K562 (cell line): ENCODE measurements around the gene GALE. TPM values are rescaled to one million over a fixed set of nuclear protein-coding genes. Genes with fewer than 3 reads are reported as not detected.
A peak's percentile ranks its signal among the peaks of the same experiment; 100 is the strongest.

Source experiments
- EP400 ChIP-seq: fragments of 450-650 bp; IDR thresholded peaks from 2 replicates; pipeline ENCODE4 v1.6.1; 2017; ENCODE audit warnings: antibody characterized with exemption, mild to moderate bottlenecking, moderate library complexity
- JUNB ChIP-seq: fragments of 450-650 bp; formaldehyde crosslinking; conservative IDR thresholded peaks from 2 replicates; pipeline ENCODE4 v1.4.0; 2020; ENCODE audit warnings: mild to moderate bottlenecking
- LCOR ChIP-seq: sonication (generic); formaldehyde crosslinking; IDR thresholded peaks from 2 replicates; pipeline ENCODE4 v1.8.0; 2022; ENCODE audit warnings: mild to moderate bottlenecking, missing genetic modification reagents
- SUPT5H ChIP-seq: fragments of 450-650 bp; IDR thresholded peaks from 2 replicates; pipeline ENCODE4 v1.6.1; 2016
- ZNF24 ChIP-seq: fragments of 450-650 bp; IDR thresholded peaks from 2 replicates; pipeline ENCODE4 v1.6.1; 2016
- ZNF766 ChIP-seq: fragments of 200-800 bp; sonication (Bioruptor generic); conservative IDR thresholded peaks from 2 replicates; pipeline ENCODE4 v1.6.1; 2016; ENCODE audit warnings: missing genetic modification characterization, missing compliant biosample characterization
- polyA plus RNA-seq, 8 experiments: library from polyadenylated mRNA; depleted of rRNA in 4 of 8; stranded (reverse) in 5 of 8; unstranded in 3 of 8; fragments of >200 nt; fragmentation: Nextera tagmentation in 2 of 8; fragmentation: Illumina TruSeq in 1 of 8; extraction: Ambion mirVana in 2 of 8; extraction: Trizol in 1 of 8; gene quantifications; 2 replicates each; pipeline versions ENCODE4 v1.2.1 to v1.2.3, GENCODE V29; 2011 to 2014; ENCODE audit warnings: inconsistent platforms in 1 of 8, missing spikeins in 1 of 8
- total RNA-seq, 7 experiments: library from RNA; depleted of rRNA in 6 of 7; stranded (reverse); fragments of >200 nt in 6 of 7; fragmentation: Illumina TruSeq in 2 of 7; extraction: Trizol in 2 of 7; gene quantifications; 2 replicates each; pipeline versions ENCODE4 v1.2.1 to v1.2.3, GENCODE V29; 2011 to 2021; ENCODE audit warnings: low replicate concordance in 1 of 7
- TF ChIP-seq, protein P1 (sequence below), 2 experiments: fragments of 450-650 bp in 1 of 2; sonication (generic) in 1 of 2; formaldehyde crosslinking in 1 of 2; IDR thresholded peaks; 2 replicates each; pipeline versions ENCODE4 v1.7.1 to v1.9.0; 2016 to 2022; ENCODE audit warnings: inconsistent platforms in 1 of 2, mild to moderate bottlenecking in 1 of 2, missing genetic modification reagents in 1 of 2
- TF ChIP-seq, protein P2 (sequence below): fragments of 250-450 bp; sonication (Bioruptor Pico); IDR thresholded peaks from 2 replicates; pipeline ENCODE4 v1.8.0; 2022; ENCODE audit warnings: inconsistent platforms
- TF ChIP-seq, protein P3 (sequence below): sonication (generic); formaldehyde crosslinking; IDR thresholded peaks from 2 replicates; pipeline ENCODE4 v1.9.0; 2022; ENCODE audit warnings: mild to moderate bottlenecking, missing genetic modification reagents
- TF ChIP-seq, protein P4 (sequence below), 2 experiments: fragments of 450-650 bp in 1 of 2; sonication (generic) in 1 of 2; formaldehyde crosslinking in 1 of 2; IDR thresholded peaks in 1 of 2; conservative IDR thresholded peaks in 1 of 2; 2 replicates each; pipeline versions ENCODE4 v1.6.1 to v1.8.1; 2016 to 2023; ENCODE audit warnings: mild to moderate bottlenecking in 2 of 2, moderate library complexity in 2 of 2, inconsistent platforms in 1 of 2, missing genetic modification reagents in 1 of 2

The GALE gene
- total and polyA plus RNA-seq, 9 of the 15 experiments (the other 6 are each of a cell fraction or from before 2014, with no cell fraction given) = 8.4 to 139 (median 88.3) TPM

DNA sequence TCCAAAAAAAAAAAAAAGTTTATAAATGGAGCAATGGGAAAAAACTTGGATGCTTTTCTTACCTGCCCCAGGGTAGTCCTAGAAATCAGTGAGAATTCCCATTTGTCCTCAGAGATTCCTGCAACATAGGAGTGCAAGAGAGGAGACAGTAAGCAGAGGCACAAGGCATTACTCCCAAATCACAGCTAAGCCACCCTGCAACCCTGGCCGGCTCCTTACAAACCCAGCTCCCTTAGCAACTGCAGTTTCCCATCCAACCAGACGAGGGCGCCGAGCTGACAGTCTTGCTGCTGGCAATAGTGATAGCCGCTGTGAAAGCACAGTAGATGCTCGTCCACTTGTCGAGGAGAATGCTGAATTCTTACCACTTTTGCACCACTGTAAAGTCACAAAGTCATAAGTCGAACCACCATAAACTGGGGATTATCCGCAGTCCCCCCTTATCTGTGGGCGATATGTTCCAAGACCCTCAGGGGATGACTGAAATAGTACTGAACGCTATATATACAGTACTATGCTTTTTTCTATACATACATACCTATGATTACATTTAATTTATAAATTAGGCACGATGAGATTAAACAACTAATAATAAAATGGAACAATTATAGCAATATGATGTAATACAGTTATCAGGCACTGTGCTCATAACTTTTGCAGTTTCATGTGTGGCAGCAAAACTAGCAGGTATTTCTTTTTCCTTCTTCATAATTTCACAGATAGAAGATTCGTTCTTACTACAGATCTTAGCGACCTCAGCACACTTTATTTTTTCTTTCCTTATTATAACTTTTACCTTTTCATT, 28.3 kb downstream of the GALE start (continued):
- TF ChIP-seq, protein P1, sequence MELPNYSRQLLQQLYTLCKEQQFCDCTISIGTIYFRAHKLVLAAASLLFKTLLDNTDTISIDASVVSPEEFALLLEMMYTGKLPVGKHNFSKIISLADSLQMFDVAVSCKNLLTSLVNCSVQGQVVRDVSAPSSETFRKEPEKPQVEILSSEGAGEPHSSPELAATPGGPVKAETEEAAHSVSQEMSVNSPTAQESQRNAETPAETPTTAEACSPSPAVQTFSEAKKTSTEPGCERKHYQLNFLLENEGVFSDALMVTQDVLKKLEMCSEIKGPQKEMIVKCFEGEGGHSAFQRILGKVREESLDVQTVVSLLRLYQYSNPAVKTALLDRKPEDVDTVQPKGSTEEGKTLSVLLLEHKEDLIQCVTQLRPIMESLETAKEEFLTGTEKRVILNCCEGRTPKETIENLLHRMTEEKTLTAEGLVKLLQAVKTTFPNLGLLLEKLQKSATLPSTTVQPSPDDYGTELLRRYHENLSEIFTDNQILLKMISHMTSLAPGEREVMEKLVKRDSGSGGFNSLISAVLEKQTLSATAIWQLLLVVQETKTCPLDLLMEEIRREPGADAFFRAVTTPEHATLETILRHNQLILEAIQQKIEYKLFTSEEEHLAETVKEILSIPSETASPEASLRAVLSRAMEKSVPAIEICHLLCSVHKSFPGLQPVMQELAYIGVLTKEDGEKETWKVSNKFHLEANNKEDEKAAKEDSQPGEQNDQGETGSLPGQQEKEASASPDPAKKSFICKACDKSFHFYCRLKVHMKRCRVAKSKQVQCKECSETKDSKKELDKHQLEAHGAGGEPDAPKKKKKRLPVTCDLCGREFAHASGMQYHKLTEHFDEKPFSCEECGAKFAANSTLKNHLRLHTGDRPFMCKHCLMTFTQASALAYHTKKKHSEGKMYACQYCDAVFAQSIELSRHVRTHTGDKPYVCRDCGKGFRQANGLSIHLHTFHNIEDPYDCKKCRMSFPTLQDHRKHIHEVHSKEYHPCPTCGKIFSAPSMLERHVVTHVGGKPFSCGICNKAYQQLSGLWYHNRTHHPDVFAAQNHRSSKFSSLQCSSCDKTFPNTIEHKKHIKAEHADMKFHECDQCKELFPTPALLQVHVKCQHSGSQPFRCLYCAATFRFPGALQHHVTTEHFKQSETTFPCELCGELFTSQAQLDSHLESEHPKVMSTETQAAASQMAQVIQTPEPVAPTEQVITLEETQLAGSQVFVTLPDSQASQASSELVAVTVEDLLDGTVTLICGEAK (IDR thresholded peaks at IDR 0.05) = no peak
- TF ChIP-seq, protein P1 (CRISPR knock-in tag; IDR thresholded peaks at IDR 0.05) = no peak
- TF ChIP-seq ZNF24 = peak; percentile 99
- no peak for TF ChIP-seq ZNF766 (CRISPR knock-in tag)
- no peak for TF ChIP-seq LCOR (CRISPR knock-in tag)
- no peak for TF ChIP-seq JUNB
- TF ChIP-seq, protein P2, sequence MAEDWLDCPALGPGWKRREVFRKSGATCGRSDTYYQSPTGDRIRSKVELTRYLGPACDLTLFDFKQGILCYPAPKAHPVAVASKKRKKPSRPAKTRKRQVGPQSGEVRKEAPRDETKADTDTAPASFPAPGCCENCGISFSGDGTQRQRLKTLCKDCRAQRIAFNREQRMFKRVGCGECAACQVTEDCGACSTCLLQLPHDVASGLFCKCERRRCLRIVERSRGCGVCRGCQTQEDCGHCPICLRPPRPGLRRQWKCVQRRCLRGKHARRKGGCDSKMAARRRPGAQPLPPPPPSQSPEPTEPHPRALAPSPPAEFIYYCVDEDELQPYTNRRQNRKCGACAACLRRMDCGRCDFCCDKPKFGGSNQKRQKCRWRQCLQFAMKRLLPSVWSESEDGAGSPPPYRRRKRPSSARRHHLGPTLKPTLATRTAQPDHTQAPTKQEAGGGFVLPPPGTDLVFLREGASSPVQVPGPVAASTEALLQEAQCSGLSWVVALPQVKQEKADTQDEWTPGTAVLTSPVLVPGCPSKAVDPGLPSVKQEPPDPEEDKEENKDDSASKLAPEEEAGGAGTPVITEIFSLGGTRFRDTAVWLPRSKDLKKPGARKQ (CRISPR knock-in tag) = no peak
- TF ChIP-seq EP400 = no peak
- TF ChIP-seq, protein P3, sequence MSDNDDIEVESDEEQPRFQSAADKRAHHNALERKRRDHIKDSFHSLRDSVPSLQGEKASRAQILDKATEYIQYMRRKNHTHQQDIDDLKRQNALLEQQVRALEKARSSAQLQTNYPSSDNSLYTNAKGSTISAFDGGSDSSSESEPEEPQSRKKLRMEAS = no peak
- TF ChIP-seq, protein P4, sequence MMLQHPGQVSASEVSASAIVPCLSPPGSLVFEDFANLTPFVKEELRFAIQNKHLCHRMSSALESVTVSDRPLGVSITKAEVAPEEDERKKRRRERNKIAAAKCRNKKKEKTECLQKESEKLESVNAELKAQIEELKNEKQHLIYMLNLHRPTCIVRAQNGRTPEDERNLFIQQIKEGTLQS (IDR thresholded peaks at IDR 0.05) = 0 out of 2 replicates have a peak, but pooled peaks have one; percentile 29
- TF ChIP-seq, protein P4 (CRISPR knock-in tag; conservative IDR thresholded peaks at IDR 0.05) = no peak
- no peak for TF ChIP-seq SUPT5H
